Suprapubic skin (tissue), 4 donors: ENCODE data around the gene TEKT4. TPM values are rescaled to one million over a fixed set of nuclear protein-coding genes. Genes with fewer than 3 reads are reported as not detected.
A peak's percentile ranks its signal among the peaks of the same experiment; 100 is the strongest.
"Not testable (repeated sequence)": the region's sequence is repeated elsewhere in the genome, so short reads cannot be mapped to it uniquely, and the experiment has no call there.

ENCODE experiments used
- DNase-seq, 2 donors: peaks; one replicate each; pipeline ENCODE4 v3.0.0-alpha.2; 2019; ENCODE audit warnings: low spot score in 2 of 2
- H3K27ac ChIP-seq: fragments of 200-600 bp; sonication (generic); one replicate; pipeline ENCODE4 v1.5.1; 2019
- H3K27me3 ChIP-seq: fragments of 200-600 bp; sonication (generic); one replicate; pipeline ENCODE4 v1.5.1; 2019
- H3K36me3 ChIP-seq: fragments of 200-600 bp; sonication (generic); one replicate; pipeline ENCODE4 v1.5.1; 2019
- H3K4me1 ChIP-seq: fragments of 200-600 bp; sonication (generic); one replicate; pipeline ENCODE4 v1.5.1; 2019
- H3K4me3 ChIP-seq: fragments of 200-600 bp; sonication (generic); one replicate; pipeline ENCODE4 v1.5.1; 2019; ENCODE audit warnings: mild to moderate bottlenecking
- H3K9me3 ChIP-seq: fragments of 200-600 bp; sonication (generic); one replicate; pipeline ENCODE4 v1.5.1; 2019
- EP300 ChIP-seq: sonication (generic); formaldehyde crosslinking; IDR thresholded peaks from one replicate; pipeline ENCODE4 v1.6.1; 2017; ENCODE audit warnings: antibody characterized with exemption
- POLR2A ChIP-seq, 2 donors: fragments of 450-650 bp; IDR thresholded peaks; one replicate each; pipeline ENCODE4 v1.6.1; 2017; ENCODE audit warnings: antibody characterized with exemption in 2 of 2, mild to moderate bottlenecking in 2 of 2, moderate library complexity in 2 of 2
- POLR2AphosphoS5 ChIP-seq, 3 donors: sonication (generic); formaldehyde crosslinking; IDR thresholded peaks; one replicate each; pipeline ENCODE4 v1.6.1; 2017; ENCODE audit warnings: antibody characterized with exemption in 3 of 3
- WGBS: methylation state at CpG from one replicate; pipeline ENCODE4 v1.1.5; 2018; 5-methylcytosine and 5-hydroxymethylcytosine counted together
- total RNA-seq, 4 donors: library from RNA; depleted of rRNA; stranded (reverse); fragments of >200 nt; gene quantifications; one replicate each; pipeline ENCODE4 v1.1.0, GENCODE V29; 2016
- TF ChIP-seq, protein P1 (sequence below), 2 donors: fragments of 200-600 bp in 1 of 2; fragments of 450-650 bp in 1 of 2; sonication (generic) in 1 of 2; IDR thresholded peaks; one replicate each; pipeline ENCODE4 v1.5.1; 2016 to 2019; ENCODE audit warnings: antibody characterized with exemption in 2 of 2, mild to moderate bottlenecking in 1 of 2, moderate library complexity in 1 of 2

The TEKT4 gene
- not detected for total RNA-seq

DNA sequence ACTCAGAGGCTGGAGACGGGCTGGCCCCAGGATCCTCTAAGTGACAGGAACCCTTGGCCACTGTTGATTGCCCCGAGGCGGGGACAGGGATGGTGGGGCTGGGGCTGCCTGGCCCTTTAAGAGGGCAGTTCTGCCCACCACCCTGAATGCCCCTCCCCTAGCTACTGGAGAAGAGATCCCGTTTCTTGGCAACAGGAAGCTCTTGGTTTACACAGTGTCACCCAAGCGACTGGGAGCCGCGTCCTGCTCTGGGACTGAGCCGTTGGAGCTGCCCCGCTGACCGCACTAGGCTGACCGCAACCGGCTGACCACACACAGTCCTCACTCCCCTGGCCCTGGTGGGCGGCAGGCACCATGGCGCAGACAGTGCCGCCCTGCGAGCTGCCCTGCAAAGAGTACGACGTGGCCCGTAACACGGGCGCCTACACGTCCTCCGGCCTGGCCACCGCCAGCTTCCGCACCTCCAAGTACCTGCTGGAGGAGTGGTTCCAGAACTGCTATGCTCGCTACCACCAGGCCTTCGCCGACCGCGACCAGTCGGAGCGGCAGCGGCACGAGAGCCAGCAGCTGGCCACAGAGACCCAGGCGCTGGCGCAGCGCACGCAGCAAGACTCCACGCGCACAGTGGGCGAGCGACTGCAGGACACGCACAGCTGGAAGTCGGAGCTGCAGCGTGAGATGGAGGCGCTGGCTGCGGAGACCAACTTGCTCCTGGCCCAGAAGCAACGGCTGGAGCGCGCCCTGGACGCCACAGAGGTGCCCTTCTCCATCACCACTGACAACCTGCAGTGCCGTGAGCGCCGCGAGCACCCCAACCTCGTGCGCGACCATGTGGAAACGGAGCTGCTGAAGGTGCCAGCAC lies at the start of gene TEKT4:
Gene TEKT4, plus strand, starts transcription at position 205 of the 862 bp plus-strand sequence. Its CDS starts 150 bp downstream, at position 355.
- peak; percentile 47 to 76 for DNase-seq
- H3K36me3 ChIP-seq: no peaks in the 10 kb centered on the region
- no peak within 1 kb of the TSS for H3K4me3 ChIP-seq
- H3K4me1 ChIP-seq: no peaks in the 10 kb centered on the region
- no peak within 1 kb of the TSS for H3K27ac ChIP-seq
- H3K27me3 ChIP-seq: peaks cover 57% of the 10 kb centered on the region
- H3K9me3 ChIP-seq: no peaks in the 10 kb centered on the region
- 60% methylated on average over 18 of the region's 59 CpGs for WGBS
- TF ChIP-seq, protein P1, sequence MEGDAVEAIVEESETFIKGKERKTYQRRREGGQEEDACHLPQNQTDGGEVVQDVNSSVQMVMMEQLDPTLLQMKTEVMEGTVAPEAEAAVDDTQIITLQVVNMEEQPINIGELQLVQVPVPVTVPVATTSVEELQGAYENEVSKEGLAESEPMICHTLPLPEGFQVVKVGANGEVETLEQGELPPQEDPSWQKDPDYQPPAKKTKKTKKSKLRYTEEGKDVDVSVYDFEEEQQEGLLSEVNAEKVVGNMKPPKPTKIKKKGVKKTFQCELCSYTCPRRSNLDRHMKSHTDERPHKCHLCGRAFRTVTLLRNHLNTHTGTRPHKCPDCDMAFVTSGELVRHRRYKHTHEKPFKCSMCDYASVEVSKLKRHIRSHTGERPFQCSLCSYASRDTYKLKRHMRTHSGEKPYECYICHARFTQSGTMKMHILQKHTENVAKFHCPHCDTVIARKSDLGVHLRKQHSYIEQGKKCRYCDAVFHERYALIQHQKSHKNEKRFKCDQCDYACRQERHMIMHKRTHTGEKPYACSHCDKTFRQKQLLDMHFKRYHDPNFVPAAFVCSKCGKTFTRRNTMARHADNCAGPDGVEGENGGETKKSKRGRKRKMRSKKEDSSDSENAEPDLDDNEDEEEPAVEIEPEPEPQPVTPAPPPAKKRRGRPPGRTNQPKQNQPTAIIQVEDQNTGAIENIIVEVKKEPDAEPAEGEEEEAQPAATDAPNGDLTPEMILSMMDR (IDR thresholded peaks at IDR 0.05): no peak
- no peak for TF ChIP-seq POLR2AphosphoS5 (IDR thresholded peaks at IDR 0.05)
- TF ChIP-seq EP300: no peak
- no peak for TF ChIP-seq POLR2A (IDR thresholded peaks at IDR 0.05)

GRCh38 chr2:94839224-94839623 lies 32.0 kb upstream of the TEKT4 start:
- not testable (repeated sequence) for H3K27ac ChIP-seq, H3K4me3 ChIP-seq, H3K4me1 ChIP-seq, H3K27me3 ChIP-seq, H3K36me3 ChIP-seq, H3K9me3 ChIP-seq, DNase-seq
- 37% methylated on average over 2 of the region's 2 CpGs for WGBS

DNA sequence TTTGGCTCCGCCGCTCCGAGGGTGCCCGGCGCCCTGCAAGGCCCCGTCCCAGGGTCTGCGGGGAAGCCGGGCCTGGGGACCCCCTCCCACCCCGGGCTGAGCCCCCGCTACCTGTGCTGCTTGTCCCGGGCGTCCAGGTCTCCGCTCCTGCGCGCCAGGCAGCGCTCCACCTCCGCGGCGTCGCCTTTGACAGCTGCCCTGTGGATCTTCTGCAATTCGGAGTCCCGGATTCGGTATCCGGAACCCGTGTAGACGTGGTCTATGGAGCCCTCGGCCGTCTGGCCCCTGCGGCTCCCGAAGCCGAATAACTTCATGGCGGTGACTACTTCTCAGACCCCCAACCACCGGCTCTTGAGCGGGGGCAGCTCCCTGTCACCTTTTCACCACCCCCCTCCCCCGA lies 14.4 kb upstream of the TEKT4 start:
- not testable (repeated sequence) for H3K27ac ChIP-seq, H3K36me3 ChIP-seq, DNase-seq, H3K9me3 ChIP-seq
- 4% methylated on average over 18 of the region's 35 CpGs for WGBS
- H3K27me3 ChIP-seq: peaks cover 56% of the 10 kb centered on the region
- H3K4me3 ChIP-seq: peak overlapping the region; percentile 39
- H3K4me1 ChIP-seq: peaks cover 23% of the 10 kb centered on the region

DNA sequence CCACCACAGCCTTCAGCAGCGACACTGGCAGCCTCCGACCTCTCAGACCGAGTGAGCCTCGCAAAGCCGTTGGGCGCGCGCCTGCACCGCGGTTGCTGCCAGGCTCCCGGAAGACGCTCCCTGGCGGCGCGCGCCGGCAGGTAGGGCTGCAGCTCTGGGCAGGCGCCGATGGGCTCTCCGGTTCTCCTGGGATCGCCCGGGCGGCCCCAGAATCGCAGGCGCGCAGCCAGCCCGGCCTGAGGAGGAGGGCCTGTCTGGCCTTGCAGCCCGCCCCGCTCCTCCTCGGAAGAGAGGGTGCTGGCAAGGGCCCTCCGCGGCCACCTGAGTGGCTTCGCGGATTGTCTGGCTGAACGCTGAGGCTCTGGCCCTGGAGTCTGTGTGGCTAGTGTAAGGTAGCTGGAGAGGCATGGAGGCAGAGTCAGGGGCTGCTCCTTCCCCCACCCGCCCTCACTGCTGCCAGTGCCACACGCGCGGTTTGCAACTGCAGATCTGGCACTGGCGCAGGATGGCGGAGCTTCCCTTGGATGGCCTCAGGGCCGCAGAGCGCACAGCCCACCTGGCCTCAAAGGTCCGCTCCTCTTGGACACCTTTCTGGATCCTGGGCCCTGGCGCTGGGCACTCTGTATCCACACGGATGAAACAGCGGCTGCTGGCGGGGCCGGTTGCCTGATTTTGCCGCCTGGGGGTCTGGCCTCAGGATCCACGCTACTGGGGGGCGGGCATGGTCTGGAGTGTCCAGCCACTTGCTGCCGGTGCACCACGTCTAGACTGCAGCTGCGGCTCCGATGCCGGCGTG lies 13.7 kb upstream of the TEKT4 start:
- H3K9me3 ChIP-seq, H3K36me3 ChIP-seq, H3K27ac ChIP-seq, DNase-seq: not testable (repeated sequence)
- Histone ChIP-seq H3K27me3 (peaks cover 63% of the 10 kb centered on the region), H3K4me1 (peaks cover 23% of the 10 kb centered on the region), H3K4me3 (peak overlapping the region; percentile 39)
- WGBS: 3% methylated on average over 6 of the region's 58 CpGs

GRCh38 chr2:94858163-94858888 lies 12.9 kb upstream of the TEKT4 start:
- WGBS: 46% methylated on average over 11 of the region's 38 CpGs
- H3K9me3 ChIP-seq, H3K27ac ChIP-seq, H3K36me3 ChIP-seq: not testable (repeated sequence)
- Histone ChIP-seq H3K4me3 (peak overlapping the region; percentile 39), H3K27me3 (peaks cover 66% of the 10 kb centered on the region), H3K4me1 (peaks cover 23% of the 10 kb centered on the region)
- DNase-seq: peak in 1 of 2 donors; percentile 76

GRCh38 chr2:94861308-94862152 lies 9.7 kb upstream of the TEKT4 start:
- no peaks in the 10 kb centered on the region for H3K36me3 ChIP-seq
- peak overlapping the region; percentile 18 for H3K4me3 ChIP-seq
- WGBS: 11% methylated on average over 20 of the region's 60 CpGs
- H3K27ac ChIP-seq: no peak overlapping the region
- peaks cover 72% of the 10 kb centered on the region for H3K27me3 ChIP-seq
- H3K4me1 ChIP-seq: peaks cover 22% of the 10 kb centered on the region
- peak in 1 of 2 donors; percentile 44 for DNase-seq
- TF ChIP-seq POLR2A (IDR thresholded peaks at IDR 0.05) (no peak), EP300 (no peak), POLR2AphosphoS5 (IDR thresholded peaks at IDR 0.05) (no peak)
- TF ChIP-seq, protein P1 (IDR thresholded peaks at IDR 0.05): no peak
- H3K9me3 ChIP-seq: no peaks in the 10 kb centered on the region

DNA sequence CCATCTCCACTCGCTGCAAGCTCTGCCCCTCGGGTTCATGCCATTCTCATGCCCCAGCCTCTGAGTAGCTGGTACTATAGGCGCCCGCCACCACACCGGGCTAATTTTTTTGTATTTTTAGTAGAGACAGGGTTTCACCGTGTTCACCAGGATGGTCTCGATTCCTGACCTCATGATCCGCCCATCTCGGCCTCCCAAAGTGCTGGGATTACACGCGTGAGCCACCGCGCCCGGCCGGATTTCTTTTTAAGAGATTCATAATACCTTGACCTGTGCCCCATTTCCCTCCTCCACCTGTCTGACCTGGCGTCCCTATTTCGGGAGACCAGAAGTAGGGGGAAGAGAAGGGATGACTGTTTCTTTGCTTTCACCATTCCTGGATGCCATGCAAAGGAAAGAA lies 8.3 kb upstream of the TEKT4 start:
- DNase-seq: not testable (repeated sequence)

More for the DNA sequence above, 8.3 kb upstream of the TEKT4 start:
- H3K36me3 ChIP-seq, H3K9me3 ChIP-seq, H3K27ac ChIP-seq, H3K4me1 ChIP-seq, H3K4me3 ChIP-seq: not testable (repeated sequence)
- 84% methylated on average over 17 of the region's 17 CpGs for WGBS
- peaks cover 58% of the 10 kb centered on the region for H3K27me3 ChIP-seq
